GM18526 (cell line): ENCODE results near the gene LYAR.

ENCODE experiments used
- POLR2A ChIP-seq: IDR thresholded peaks from 3 replicates; pipeline ENCODE4 v1.6.1; 2011; ENCODE audit not compliant: insufficient read length; ENCODE audit errors: extremely low read depth

LYAR gene, protein sequence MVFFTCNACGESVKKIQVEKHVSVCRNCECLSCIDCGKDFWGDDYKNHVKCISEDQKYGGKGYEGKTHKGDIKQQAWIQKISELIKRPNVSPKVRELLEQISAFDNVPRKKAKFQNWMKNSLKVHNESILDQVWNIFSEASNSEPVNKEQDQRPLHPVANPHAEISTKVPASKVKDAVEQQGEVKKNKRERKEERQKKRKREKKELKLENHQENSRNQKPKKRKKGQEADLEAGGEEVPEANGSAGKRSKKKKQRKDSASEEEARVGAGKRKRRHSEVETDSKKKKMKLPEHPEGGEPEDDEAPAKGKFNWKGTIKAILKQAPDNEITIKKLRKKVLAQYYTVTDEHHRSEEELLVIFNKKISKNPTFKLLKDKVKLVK

DNA sequence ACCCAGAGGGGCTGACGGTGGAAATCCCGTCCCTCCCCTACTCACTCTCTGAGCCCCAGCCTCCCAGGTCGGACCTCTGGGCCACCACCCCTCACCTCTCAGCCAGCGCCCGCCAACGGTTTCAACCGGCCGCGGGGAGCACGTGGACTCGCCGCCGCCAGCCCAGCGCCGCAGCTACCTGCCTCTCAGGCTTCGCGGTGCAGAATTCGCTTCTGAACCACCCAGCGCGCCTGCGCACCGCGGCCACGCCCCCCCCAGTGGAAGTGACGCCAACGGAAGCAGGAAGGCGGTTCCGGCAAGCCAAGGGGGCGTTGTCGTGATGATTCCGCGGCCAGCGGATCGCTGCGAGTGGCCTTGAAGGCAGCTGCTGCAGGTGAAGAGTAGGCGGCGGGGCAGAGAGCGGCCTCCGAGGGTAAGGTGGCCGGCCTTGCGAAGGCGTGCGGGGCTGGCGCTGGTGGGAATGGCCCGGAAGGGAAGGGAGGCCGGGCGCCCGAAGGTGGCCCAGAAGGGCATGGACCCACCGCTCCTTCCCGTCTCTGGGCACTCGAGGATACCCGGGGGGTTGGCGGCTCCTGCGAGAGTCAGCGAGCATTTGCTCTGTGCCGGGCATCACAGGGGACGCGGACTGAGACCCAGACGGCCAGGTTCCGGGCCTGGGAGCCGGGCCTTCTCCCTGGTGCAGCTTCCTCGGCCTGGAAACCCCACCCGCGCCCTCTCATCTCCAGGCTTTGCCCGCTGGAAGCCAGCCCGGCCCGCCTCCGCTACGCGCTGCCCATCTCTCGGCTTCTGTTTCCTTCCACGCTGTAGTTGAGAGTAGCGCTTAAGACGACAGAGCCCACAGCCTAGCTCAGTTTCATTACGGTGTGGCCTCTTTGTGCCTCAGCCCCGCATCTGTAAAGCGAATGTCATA is at the start of gene LYAR, which contains the start of gene ZBTB49:
Gene LYAR (minus strand): TSS at position 214 of the 910 bp plus-strand sequence. CDS start 6,412 bp downstream, outside the sequence.
Gene ZBTB49 (plus strand): TSS at position 311 of the 910 bp plus-strand sequence. CDS start 9,695 bp downstream, outside the sequence.
- TF ChIP-seq POLR2A, result peak; percentile 82

DNA sequence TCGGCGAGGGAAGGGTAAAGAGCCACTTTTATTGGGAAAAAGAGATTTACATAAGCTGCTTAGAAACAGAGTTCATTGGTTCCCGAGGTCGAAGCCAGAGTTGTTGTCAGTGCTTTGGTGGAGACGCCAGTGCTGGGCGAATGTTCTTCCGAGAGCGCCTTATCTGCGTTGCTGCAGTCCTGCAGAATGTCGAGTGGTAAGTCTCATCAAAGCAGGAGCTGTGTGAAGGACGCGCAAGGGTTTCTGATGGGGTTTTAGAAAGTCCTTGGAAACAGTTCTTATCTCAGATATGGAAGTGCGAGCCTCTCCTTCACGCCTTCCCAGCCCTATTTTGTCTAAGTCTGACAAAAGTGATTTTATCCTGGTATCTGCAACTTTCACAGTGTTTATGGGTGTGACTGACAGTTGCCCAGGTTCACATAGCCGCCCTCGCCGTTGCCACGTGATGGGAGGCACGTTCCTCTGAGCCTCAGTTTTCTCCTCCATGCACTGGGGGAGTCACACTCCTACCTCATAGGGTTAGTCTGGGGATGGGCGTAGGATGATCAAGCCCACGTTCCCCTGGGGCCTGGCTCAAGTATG is 49.6 kb upstream of the LYAR start:
- no peak for TF ChIP-seq POLR2A

- no peak for TF ChIP-seq POLR2A
Observed at GRCh38 chr4:4338210-4339001, 48.5 kb upstream of the LYAR start.

GRCh38 chr4:4334798-4335520 is 45.0 kb upstream of the LYAR start:
- TF ChIP-seq POLR2A, result no peak

- no peak for TF ChIP-seq POLR2A
Observed at GRCh38 chr4:4333265-4333706, 43.3 kb upstream of the LYAR start.

GRCh38 chr4:4332529-4332928 is 42.6 kb upstream of the LYAR start:
- no peak for TF ChIP-seq POLR2A

- no peak for TF ChIP-seq POLR2A
Observed at GRCh38 chr4:4330794-4331193, 40.8 kb upstream of the LYAR start.

DNA sequence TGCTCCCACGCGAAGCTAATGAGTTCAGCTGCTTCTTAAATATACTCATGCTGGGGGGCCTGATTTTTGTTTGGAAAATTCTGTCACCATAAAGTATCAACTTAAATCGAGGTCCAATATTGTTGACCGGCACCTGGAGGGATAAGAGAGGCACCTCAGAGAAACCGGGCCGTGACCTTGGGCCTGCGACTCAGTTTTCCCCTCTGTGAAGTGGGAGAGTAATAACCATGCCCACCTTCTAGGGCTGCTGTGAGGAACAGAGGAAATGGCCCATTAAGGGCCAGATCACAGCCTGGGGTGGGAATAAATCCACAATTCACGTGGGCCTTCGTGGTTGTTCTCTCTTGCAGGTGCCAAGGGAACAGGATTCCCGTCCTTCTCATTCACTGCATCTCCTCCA is 39.5 kb upstream of the LYAR start:
- no peak for TF ChIP-seq POLR2A

- no peak for TF ChIP-seq POLR2A
Observed at GRCh38 chr4:4328840-4329239, 38.9 kb upstream of the LYAR start.

GRCh38 chr4:4328206-4328605 is 38.3 kb upstream of the LYAR start:
- no peak for TF ChIP-seq POLR2A

DNA sequence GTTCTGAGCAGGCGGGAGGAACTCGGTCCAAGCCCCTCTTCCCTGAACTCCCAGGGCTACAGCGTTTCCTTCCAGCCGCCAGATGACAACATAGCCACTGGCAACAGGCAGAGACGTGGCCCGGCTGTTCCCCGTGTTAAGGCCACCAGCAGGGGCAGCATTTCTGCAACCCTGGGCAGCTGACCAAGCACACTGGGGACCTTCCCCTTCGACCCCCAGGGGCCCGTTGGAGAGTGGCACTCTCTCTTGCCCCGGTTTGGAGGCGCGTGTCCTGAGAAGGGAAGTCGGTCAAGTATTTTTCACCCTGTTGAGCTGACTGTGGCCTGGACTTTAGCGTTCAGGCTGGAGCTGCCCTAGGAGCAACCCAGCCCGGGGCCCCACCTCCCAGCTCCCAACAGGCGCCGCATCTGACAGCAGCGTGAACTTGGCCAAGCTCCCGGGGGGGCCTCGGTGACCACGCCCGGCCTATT is 37.7 kb upstream of the LYAR start:
- no peak for TF ChIP-seq POLR2A

GRCh38 chr4:4326166-4326565 is 36.2 kb upstream of the LYAR start:
- TF ChIP-seq POLR2A, result no peak

DNA sequence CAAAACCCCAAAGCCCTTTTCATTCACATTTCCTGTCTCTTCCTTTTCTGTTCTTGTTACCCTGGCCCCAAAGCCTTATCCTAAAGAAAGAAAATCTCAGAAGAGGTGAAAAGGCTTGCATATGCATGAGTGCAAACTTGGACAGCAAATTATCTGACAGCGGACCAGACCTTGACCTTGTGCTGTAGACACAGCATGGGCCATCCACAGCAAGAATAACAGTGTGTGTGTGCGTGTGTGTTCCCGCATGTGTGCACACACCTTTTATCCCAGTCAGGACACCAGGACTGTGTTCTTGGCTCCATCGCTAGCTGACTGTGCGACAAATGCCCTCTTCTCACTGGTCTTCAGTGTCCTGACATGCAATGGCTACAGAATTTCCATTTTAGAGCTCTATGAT is 35.4 kb upstream of the LYAR start:
- no peak for TF ChIP-seq POLR2A

DNA sequence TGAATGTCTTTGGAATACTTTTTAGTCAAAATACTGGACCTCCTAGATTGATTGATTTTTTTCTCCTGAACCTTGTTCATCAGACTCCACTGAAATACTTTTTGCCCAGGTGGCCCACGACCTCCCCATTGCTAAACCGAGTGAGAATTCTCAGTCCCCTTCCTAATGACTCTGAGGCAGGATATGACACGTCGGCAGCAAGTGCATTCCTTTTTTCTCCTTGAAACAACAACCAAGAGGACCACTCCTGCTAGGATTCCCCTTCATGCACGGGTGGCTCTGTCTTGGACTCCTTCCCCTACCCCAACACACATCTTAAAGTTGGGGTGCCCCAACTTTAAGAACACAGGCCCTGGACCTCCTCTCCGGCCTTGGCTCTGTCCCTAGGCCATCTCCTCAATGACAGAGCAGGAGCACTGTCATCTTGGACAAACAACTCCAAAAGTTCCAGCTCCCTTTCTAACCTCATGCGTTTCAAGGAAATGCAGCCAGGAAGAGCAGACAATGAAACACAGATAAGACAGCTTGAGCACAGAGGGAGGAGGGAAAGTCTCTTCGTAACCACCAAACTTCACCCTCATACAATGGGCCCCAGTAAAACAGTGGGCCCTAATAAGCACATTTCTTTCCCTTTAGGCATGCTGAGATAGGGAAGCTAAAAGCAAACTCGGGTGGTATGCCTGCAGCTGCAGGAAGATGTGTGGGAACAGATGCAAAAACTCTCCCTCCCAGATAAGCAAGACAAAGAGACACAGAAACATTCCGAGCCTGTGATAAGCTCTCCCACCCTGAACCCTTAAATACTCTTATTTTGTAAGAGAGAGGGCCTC is 34.0 kb upstream of the LYAR start:
- no peak for TF ChIP-seq POLR2A
